ENCODE measurements around the gene RBM38. TPM values are rescaled to one million over a fixed set of nuclear protein-coding genes. Genes with fewer than 3 reads are reported as not detected.

The RBM38 gene
- total RNA-seq, 1 donor from 2014 or later, result 26.6 TPM

DNA sequence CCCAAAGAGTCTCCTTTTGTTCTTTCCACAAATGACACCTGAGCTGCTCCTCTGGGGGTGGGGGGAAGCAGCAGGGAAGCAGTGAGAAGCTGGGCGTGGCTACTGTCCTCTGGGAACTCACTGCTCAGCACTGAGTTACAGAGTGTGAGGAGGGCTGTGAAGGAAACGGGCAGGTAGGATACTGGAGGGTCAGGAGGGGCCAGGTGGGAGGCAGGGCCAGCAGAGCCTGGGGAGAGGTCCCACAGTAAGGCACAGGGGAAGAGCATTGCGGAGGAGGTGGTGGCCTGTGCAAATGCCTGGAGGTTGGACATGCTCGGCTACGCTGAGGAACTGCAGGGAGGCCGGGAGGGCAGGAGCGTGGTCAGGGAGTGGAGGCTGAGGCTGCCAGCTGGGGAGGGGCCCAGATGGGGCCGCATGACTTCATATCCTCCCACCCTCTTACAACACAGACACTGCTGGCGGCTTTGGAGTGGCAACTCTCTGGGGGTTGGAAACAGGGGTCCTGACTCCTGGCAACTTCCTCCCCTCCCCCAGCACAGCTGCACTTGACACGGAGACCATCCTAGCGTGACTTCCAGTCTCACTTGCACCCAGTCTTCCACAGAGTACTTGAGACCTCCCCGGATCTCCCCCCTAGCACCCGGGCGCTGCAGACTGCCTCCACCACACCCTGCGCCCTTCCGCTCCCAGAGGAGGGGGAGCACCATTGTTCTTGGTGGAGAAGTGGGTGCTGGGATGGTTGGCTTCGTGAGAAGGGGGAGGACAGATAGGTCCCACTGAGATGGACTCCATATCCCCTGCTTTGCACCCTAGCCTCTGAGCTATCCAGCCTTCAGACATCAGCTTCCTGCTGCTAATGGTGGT lies 34.2 kb downstream of the RBM38 start:
- Histone ChIP-seq H3K4me1 (peaks cover 10% of the 10 kb centered on the region), H3K79me2 (ENCODE audit: low read depth) (no peaks in the 10 kb centered on the region), H3K4me2 (peak overlapping the region; percentile 22), H3K27me3 (no peaks in the 10 kb centered on the region), H2AFZ (replicated peaks) (peak overlapping the region; percentile 42), H4K20me1 (ENCODE audit: low read depth) (no peaks in the 10 kb centered on the region), H3K27ac (no peak overlapping the region), H3K9ac (no peak overlapping the region), H3K9me3 (ENCODE audit: low read depth) (no peaks in the 10 kb centered on the region), H3K36me3 (no peaks in the 10 kb centered on the region), H3K4me3 (no peak overlapping the region), H3F3A (ENCODE audit: low read depth) (no peaks in the 10 kb centered on the region)
- TF ChIP-seq EZH2 (IDR thresholded peaks at IDR 0.05), result no peak
- no peak for TF ChIP-seq CTCF (IDR thresholded peaks at IDR 0.05)
- no peak for TF ChIP-seq EZH2phosphoT487 (IDR thresholded peaks at IDR 0.05)
- Mint-ChIP-seq H3K36me3 (no peaks in the 10 kb centered on the region), H3K27me3 (ENCODE audit: insufficient read depth, low read depth) (peaks cover 5% of the 10 kb centered on the region), H3K4me3 (no peak overlapping the region), H3K9me3 (no peaks in the 10 kb centered on the region), H3K4me1 (peaks cover 17% of the 10 kb centered on the region), H3K27ac (no peak overlapping the region)
- DNase-seq (ENCODE audit: low spot score), result peak; percentile 28

- Histone ChIP-seq H3K27me3 (no peaks in the 10 kb centered on the region), H3K36me3 (no peaks in the 10 kb centered on the region), H3K9me3 (ENCODE audit: low read depth) (no peaks in the 10 kb centered on the region), H3K4me3 (no peak overlapping the region), H3K4me2 (no peak overlapping the region), H3K4me1 (peaks cover 10% of the 10 kb centered on the region), H3K27ac (no peak overlapping the region), H3F3A (ENCODE audit: low read depth) (no peaks in the 10 kb centered on the region), H4K20me1 (ENCODE audit: low read depth) (no peaks in the 10 kb centered on the region), H3K79me2 (ENCODE audit: low read depth) (no peaks in the 10 kb centered on the region), H3K9ac (no peak overlapping the region), H2AFZ (replicated peaks) (no peak overlapping the region)
- peak; percentile 10 for TF ChIP-seq CTCF (IDR thresholded peaks at IDR 0.05)
- no peak for TF ChIP-seq EZH2phosphoT487 (IDR thresholded peaks at IDR 0.05)
- TF ChIP-seq EZH2 (IDR thresholded peaks at IDR 0.05), result no peak
- Mint-ChIP-seq H3K9me3 (no peaks in the 10 kb centered on the region), H3K27me3 (ENCODE audit: insufficient read depth, low read depth) (peaks cover 4% of the 10 kb centered on the region), H3K4me1 (peaks cover 17% of the 10 kb centered on the region), H3K4me3 (no peak overlapping the region), H3K36me3 (no peaks in the 10 kb centered on the region), H3K27ac (peak overlapping the region; percentile 9)
- no peak for DNase-seq (ENCODE audit: low spot score)
Observed at GRCh38 chr20:57426271-57426689, 35.1 kb downstream of the RBM38 start.

- TF ChIP-seq EZH2phosphoT487 (IDR thresholded peaks at IDR 0.05) (no peak), CTCF (IDR thresholded peaks at IDR 0.05) (no peak), EZH2 (IDR thresholded peaks at IDR 0.05) (no peak)
- no peak overlapping the region for H3K9ac ChIP-seq
- no peaks in the 10 kb centered on the region for H3K36me3 Mint-ChIP-seq
- no peaks in the 10 kb centered on the region for H3K27me3 ChIP-seq
- H3F3A ChIP-seq (ENCODE audit: low read depth), result no peaks in the 10 kb centered on the region
- no peak overlapping the region for H3K4me3 Mint-ChIP-seq
- no peak overlapping the region for H3K27ac ChIP-seq
- no peaks in the 10 kb centered on the region for H3K79me2 ChIP-seq (ENCODE audit: low read depth)
- H3K36me3 ChIP-seq, result no peaks in the 10 kb centered on the region
- H3K27ac Mint-ChIP-seq, result no peak overlapping the region
- no peak for DNase-seq (ENCODE audit: low spot score)
- no peaks in the 10 kb centered on the region for H4K20me1 ChIP-seq (ENCODE audit: low read depth)
- H3K9me3 ChIP-seq (ENCODE audit: low read depth), result no peaks in the 10 kb centered on the region
- H3K4me3 ChIP-seq, result no peak overlapping the region
- H3K4me2 ChIP-seq, result no peak overlapping the region
- peaks cover 4% of the 10 kb centered on the region for H3K27me3 Mint-ChIP-seq (ENCODE audit: insufficient read depth, low read depth)
- H2AFZ ChIP-seq (replicated peaks), result no peak overlapping the region
- H3K4me1 Mint-ChIP-seq, result peaks cover 20% of the 10 kb centered on the region
- peaks cover 10% of the 10 kb centered on the region for H3K4me1 ChIP-seq
- no peaks in the 10 kb centered on the region for H3K9me3 Mint-ChIP-seq
Observed at GRCh38 chr20:57426831-57427230, 35.6 kb downstream of the RBM38 start.

All from neural progenitor cell (in vitro differentiated cells).